Aorta (tissue), 5 donors: ENCODE measurements around the gene SBF2. TPM values are rescaled to one million over a fixed set of nuclear protein-coding genes. Genes with fewer than 3 reads are reported as not detected.
A peak's percentile ranks its signal among the peaks of the same experiment; 100 is the strongest.

Experiments
- ATAC-seq: fragments of 200-7000 bp; cut with Tn5 transposase; one replicate; pipeline ENCODE4 v1.9.1; 2022; ENCODE audit warnings: moderate library complexity; ENCODE audit not compliant: low FRiP score
- DNase-seq, 2 donors: peaks; one replicate each; pipeline ENCODE4 v3.0.0-alpha.2; 2020
- H3K27ac ChIP-seq, 2 donors: one replicate each; pipeline ENCODE4 v1.5.1; 2013; ENCODE audit warnings: low read length in 2 of 2, mild to moderate bottlenecking in 2 of 2, moderate library complexity in 2 of 2, control low read depth in 1 of 2, inconsistent platforms in 1 of 2, low read depth in 1 of 2
- H3K27me3 ChIP-seq, 2 donors: one replicate each; pipeline ENCODE4 v1.6.1; 2013; ENCODE audit warnings: control low read depth in 1 of 2, low read length in 1 of 2, mild to moderate bottlenecking in 1 of 2, moderate library complexity in 1 of 2; ENCODE audit not compliant: insufficient read depth in 2 of 2, control insufficient read depth in 1 of 2
- H3K36me3 ChIP-seq, 2 donors: one replicate each; pipeline ENCODE4 v1.6.1; 2013; ENCODE audit warnings: control low read depth in 1 of 2, low read length in 1 of 2, mild to moderate bottlenecking in 1 of 2; ENCODE audit not compliant: insufficient read depth in 2 of 2, control insufficient read depth in 1 of 2
- H3K4me1 ChIP-seq, 2 donors: one replicate each; pipeline ENCODE4 v1.6.1; 2013; ENCODE audit warnings: low read length in 2 of 2, control low read depth in 1 of 2, mild to moderate bottlenecking in 1 of 2, moderate library complexity in 1 of 2; ENCODE audit not compliant: insufficient read depth in 2 of 2, control insufficient read depth in 1 of 2
- H3K4me3 ChIP-seq, 2 donors: one replicate each; pipeline ENCODE4 v1.5.1; 2013; ENCODE audit warnings: low read length in 2 of 2, control low read depth in 1 of 2, mild to moderate bottlenecking in 1 of 2
- H3K9me3 ChIP-seq: one replicate; pipeline ENCODE4 v1.6.1; 2013; ENCODE audit warnings: mild to moderate bottlenecking, low read length; ENCODE audit not compliant: control insufficient read depth
- WGBS, 2 donors: extraction: QIAGEN DNeasy Blood & Tissue Kit; methylation state at CpG; one replicate each; pipeline ENCODE4 v1.1.7; 2013; 5-methylcytosine and 5-hydroxymethylcytosine counted together
- intact Hi-C, 2 donors: fragments of 100-400 bp; cut with DNase I; formaldehyde crosslinking; loops; one replicate each; pipeline versions ENCODE4 v1.14.2 to v1.15.0; 2022
- polyA plus RNA-seq, 2 donors: library from polyadenylated mRNA; stranded (reverse); fragments of 200-250 nt; gene quantifications; one replicate each; pipeline ENCODE4 v1.2.3, GENCODE V29; 2013
- total RNA-seq, 2 donors: library from RNA; stranded (reverse); fragmentation: NEBNext Ultra II Directional; extraction: Animal tissue kit (Norgen Biotek cat#: 25700); gene quantifications; one replicate each; pipeline ENCODE4 v1.2.1, GENCODE V29; 2021
- donor health status: healthy with polysubstance abuse.
- donor health status: Bipolar disorder and iron deficiency.
- donor health status: DM: no; HTN: no; CAD: no.
- donor health status: DM: no; HTN: no; CAD: no.
- donor health status: DM: yes; HTN: yes; CAD: no.

The SBF2 gene
- total and polyA plus RNA-seq, 4 donors: 6.4 to 82.0 (median 47.6) TPM

DNA sequence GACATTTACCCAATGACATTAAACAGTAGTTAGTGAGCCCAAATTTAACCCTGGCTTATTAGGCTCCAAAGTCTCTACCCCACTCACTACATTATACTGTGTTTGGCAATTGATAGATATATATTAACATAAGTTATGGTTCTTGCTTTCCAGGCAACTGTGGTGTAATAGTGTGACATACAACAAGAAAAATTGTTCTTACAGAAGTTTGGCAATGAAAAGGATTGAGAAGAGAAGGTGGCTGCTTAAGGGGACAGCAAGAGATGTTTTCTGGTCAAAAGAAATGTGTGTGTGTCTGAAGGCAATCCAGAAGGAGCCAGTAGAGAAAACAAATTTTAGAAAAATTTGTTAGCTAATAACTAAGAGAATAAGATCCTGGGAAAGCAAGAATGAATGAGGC, 497.8 kb downstream of the SBF2 start:
- H3K27ac ChIP-seq: no peak overlapping the region
- intact Hi-C loops: loop anchor here in 1 of 2 donors (5.0 kb wide), 1 partner anchor 34 kb away; no protein-coding TSS in a partner anchor
- peaks cover 3 to 10% of the 10 kb centered on the region in 2 donors for H3K4me1 ChIP-seq
- no peaks in the 10 kb centered on the region for H3K27me3 ChIP-seq
- H3K36me3 ChIP-seq: no peaks in the 10 kb centered on the region
- DNase-seq (no peak), ATAC-seq (no peak)
- H3K4me3 ChIP-seq: no peak overlapping the region
- no peaks in the 10 kb centered on the region for H3K9me3 ChIP-seq

DNA sequence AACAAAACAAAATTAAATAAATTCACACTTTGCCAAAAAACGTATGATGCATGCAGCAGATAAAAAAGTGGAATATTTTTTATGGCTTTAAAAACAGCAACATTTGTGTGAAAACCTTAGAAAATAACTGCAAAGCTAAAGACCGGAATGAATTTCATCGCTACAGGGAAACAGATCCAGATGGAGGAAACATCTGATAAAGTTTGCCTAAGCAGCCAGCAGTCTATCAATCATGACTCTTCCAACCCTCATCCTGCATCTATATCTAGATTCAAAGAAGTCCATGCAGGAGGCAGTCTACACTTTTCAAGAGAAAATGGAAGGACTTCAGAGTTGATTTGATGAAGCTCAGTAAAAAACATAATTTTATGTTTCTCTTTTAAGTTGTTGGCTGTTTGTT, 503.3 kb downstream of the SBF2 start:
- no peak for DNase-seq
- H3K4me3 ChIP-seq: no peak overlapping the region
- WGBS, 2 donors: 77 to 82% methylated on average over 3 of the region's 3 CpGs
- no peaks in the 10 kb centered on the region for H3K27me3 ChIP-seq
- H3K27ac ChIP-seq: no peak overlapping the region
- ATAC-seq: no peak
- H3K36me3 ChIP-seq: peaks cover 2 to 3% of the 10 kb centered on the region in 2 donors
- peaks cover 1 to 5% of the 10 kb centered on the region in 2 donors for H3K4me1 ChIP-seq
- intact Hi-C loops: no loop called here
- peaks cover 1% of the 10 kb centered on the region for H3K9me3 ChIP-seq

DNA sequence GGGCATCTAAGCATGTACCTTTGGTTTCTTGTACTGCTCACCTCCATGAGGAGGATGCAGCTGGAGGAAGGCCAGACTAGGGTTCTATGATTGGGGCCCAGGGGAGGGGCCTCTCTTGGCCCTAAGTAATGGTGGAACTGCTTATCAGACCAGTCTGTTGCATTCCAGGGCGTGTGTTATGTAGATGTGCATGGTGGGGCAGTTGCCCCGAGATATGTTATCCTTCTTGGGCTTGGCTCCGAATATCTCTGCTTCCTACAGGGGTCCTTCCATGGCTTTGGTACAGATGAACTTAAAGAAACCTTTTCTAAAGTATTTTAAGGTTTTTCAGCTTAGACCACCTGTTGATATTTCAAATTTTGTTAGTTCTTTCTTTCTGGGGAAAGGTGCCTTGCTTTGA, 504.1 kb downstream of the SBF2 start:
- H3K27me3 ChIP-seq: no peaks in the 10 kb centered on the region
- H3K27ac ChIP-seq: no peak overlapping the region
- peaks cover 3% of the 10 kb centered on the region in 2 donors for H3K36me3 ChIP-seq
- peaks cover 1% of the 10 kb centered on the region for H3K9me3 ChIP-seq
- intact Hi-C loops: no loop called here
- no peak for DNase-seq
- 96% methylated on average over 3 of the region's 3 CpGs for WGBS, 2 donors
- H3K4me1 ChIP-seq: peaks cover 0 to 5% of the 10 kb centered on the region in 2 donors
- no peak overlapping the region for H3K4me3 ChIP-seq
- no peak for ATAC-seq

DNA sequence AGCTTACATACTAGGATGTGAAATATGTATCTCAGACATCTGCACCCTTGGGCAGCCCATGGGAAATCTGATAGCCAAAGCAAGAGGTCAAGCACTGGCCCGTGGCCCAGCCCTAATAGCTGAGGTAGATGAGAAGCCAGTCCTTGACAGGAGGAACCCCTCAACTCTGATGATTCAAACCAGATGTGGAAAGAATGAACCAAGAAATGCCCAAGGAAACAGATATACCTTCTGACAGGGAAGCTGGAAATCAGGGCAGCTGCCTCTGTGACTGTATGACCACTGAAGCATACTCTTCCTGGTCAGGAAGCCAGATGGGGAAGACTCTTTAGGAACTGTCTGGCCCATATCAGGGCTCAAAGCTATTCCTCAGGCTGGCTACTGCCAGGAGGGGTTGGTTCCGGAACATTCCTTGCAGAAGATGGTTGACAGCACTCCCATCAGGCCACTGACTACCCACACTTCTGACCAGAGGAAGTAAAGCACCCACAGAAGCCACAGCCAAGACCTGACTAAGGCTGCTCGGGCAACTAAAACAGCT, 506.0 kb downstream of the SBF2 start:
- peaks cover 3 to 5% of the 10 kb centered on the region in 2 donors for H3K36me3 ChIP-seq
- no peak for ATAC-seq
- 25 to 27% methylated on average over 3 of the region's 3 CpGs for WGBS, 2 donors
- H3K27ac ChIP-seq: peak overlapping the region in 1 of 2 donors; percentile 6
- no peaks in the 10 kb centered on the region for H3K27me3 ChIP-seq
- DNase-seq: peak in 1 of 2 donors; percentile 77
- no peak overlapping the region for H3K4me3 ChIP-seq
- H3K9me3 ChIP-seq: peaks cover 1% of the 10 kb centered on the region
- intact Hi-C loops: no loop called here
- H3K4me1 ChIP-seq: peaks cover 0 to 5% of the 10 kb centered on the region in 2 donors

DNA sequence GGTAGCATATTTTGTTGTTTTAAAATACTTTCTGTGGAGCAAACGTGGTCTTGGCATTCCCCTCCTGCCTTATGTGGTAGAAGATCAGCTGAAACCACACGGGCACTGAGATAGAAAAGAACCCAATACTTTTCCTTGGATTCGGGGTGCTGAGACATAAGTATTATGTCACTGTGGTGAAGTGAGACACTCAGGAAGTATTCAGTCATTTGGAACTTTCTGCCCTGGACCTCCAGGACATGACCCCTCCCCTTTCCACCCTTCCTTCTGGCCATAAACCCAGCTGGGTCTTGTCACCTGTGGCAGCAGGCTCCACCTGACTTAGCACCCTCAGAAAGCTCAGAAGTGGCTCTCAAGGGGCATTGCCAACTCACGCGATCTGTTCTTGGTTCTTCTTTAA, 506.8 kb downstream of the SBF2 start:
- H3K4me3 ChIP-seq: no peak overlapping the region
- peaks cover 0 to 5% of the 10 kb centered on the region in 2 donors for H3K4me1 ChIP-seq
- H3K36me3 ChIP-seq: peaks cover 3 to 5% of the 10 kb centered on the region in 2 donors
- intact Hi-C loops: no loop called here
- WGBS, 2 donors: 87 to 90% methylated on average over 5 of the region's 5 CpGs
- DNase-seq (no peak), ATAC-seq (no peak)
- H3K9me3 ChIP-seq: peaks cover 1% of the 10 kb centered on the region
- H3K27ac ChIP-seq: no peak overlapping the region
- H3K27me3 ChIP-seq: no peaks in the 10 kb centered on the region

DNA sequence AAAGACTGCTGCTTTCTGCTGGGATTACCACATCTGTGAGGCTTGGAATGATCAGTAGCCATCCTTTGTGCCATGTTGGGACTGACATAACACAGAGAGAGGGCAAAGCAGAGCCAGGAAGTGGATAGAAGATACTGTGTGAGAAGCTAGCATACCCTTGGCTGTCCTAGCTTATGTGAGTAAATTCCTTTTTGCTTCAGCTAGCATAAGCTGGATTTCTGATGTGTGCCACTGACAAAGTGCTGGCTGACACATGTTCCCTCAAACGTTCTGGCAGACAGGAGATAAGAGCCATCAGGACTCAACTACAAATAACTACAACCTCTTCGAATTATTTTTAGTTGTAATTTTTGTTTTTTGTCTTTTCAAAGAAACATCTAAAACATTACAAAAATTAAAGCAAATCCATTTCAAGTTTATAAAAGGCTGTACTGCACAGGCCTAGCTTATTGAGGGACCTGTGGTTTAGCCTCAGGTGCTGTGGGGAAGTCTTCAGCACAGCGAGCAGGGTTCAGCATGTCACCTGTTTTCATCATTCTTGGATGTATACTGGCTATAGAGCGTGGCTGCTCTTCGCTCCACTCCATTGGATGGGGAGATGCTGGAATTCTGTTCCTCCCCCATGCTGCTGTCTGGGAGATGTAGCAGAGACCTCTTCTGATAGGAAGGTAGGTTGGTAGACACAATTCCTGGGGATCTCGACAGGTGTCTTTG, 509.3 kb downstream of the SBF2 start:
- ATAC-seq (no peak), DNase-seq (no peak)
- WGBS, 2 donors: 69 to 70% methylated on average over 6 of the region's 6 CpGs
- H3K9me3 ChIP-seq: peaks cover 1% of the 10 kb centered on the region
- peaks cover 0 to 5% of the 10 kb centered on the region in 2 donors for H3K4me1 ChIP-seq
- no peak overlapping the region for H3K27ac ChIP-seq
- peaks cover 15 to 17% of the 10 kb centered on the region in 2 donors for H3K36me3 ChIP-seq
- H3K4me3 ChIP-seq: no peak overlapping the region
- intact Hi-C loops: no loop called here
- H3K27me3 ChIP-seq: no peaks in the 10 kb centered on the region

DNA sequence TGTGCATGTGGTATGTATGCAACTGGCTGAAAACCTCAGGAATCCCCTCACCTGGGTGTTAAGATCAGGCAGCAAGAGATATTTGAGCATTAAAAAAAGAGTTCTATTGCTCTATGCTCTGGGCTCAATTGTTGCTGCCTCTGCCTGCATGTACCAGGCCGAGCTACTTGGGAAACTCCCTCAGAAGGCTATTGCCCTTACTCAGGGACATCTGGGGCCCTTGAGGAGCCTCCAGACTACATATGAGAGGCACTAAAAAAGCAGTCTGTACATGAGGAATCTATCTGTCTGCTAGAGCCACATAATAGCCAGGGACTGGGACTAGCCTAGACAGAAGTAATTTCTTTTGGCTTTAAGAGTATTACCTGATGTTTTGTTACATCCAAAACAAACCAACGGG, 510.0 kb downstream of the SBF2 start:
- intact Hi-C loops: no loop called here

DNA sequence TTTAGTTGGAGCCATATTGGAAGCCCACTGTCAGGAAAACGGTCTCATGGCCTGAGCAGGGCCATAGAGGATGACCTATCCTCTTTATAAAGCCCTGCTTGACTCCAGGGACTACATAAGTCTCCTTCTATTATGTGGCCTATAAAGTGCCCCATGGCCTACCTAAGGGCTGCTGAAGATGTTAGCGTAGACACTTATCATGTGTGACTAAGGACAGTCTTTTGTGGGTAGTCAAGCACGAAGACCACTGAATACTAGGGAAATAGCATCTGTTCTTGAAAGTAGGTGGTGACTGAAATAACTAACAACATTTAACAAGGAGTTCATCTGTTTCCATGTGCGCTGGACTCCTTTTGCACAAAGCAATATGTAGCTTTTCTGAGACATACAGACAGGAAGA, 513.1 kb downstream of the SBF2 start:
- intact Hi-C loops: no loop called here
- H3K27me3 ChIP-seq: no peaks in the 10 kb centered on the region
- no peaks in the 10 kb centered on the region for H3K4me1 ChIP-seq
- 93 to 97% methylated on average over 4 of the region's 4 CpGs for WGBS, 2 donors
- ATAC-seq: no peak
- no peak for DNase-seq
- H3K36me3 ChIP-seq: peaks cover 16 to 17% of the 10 kb centered on the region in 2 donors
- H3K27ac ChIP-seq: no peak overlapping the region
- H3K9me3 ChIP-seq: no peaks in the 10 kb centered on the region
- H3K4me3 ChIP-seq: no peak overlapping the region

More for the DNA sequence above, 510.0 kb downstream of the SBF2 start:
- DNase-seq: no peak
- H3K36me3 ChIP-seq: peaks cover 18 to 19% of the 10 kb centered on the region in 2 donors
- H3K9me3 ChIP-seq: peaks cover 1% of the 10 kb centered on the region
- no peak overlapping the region for H3K27ac ChIP-seq
- no peak overlapping the region for H3K4me3 ChIP-seq
- H3K27me3 ChIP-seq: no peaks in the 10 kb centered on the region
- ATAC-seq: no peak
- H3K4me1 ChIP-seq: peaks cover 0 to 5% of the 10 kb centered on the region in 2 donors
- 78 to 81% methylated on average over 2 of the region's 2 CpGs for WGBS, 2 donors

DNA sequence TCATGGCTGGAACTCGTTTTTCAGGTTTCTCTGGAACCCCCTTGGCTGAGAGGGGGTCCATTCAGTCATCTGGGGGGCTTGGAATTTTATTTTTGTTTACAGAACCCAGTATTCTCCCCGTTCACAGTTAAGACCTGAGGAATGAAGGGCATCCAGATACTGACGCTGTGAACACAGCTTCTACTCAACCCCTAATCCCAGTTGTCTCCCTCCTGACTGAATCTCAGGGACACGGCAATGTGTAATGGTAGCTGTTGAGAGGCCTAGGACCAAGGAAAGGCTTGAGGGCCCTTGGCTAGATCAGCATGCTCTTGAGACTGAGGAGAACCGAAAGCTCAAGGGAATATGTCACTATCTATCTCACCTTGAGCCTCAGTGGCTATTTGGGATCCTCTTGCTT, 516.5 kb downstream of the SBF2 start:
- intact Hi-C loops: no loop called here
- Histone ChIP-seq H3K27ac (no peak overlapping the region), H3K36me3 (peaks cover 14 to 16% of the 10 kb centered on the region in 2 donors), H3K9me3 (no peaks in the 10 kb centered on the region), H3K4me1 (peaks cover 0 to 8% of the 10 kb centered on the region in 2 donors), H3K4me3 (no peak overlapping the region), H3K27me3 (no peaks in the 10 kb centered on the region)
- no peak for ATAC-seq
- WGBS, 2 donors: 92 to 96% methylated on average over 5 of the region's 5 CpGs
- DNase-seq: no peak
